ENCODE measurements around the gene LILRA6. TPM values are rescaled to one million over a fixed set of nuclear protein-coding genes. Genes with fewer than 3 reads are reported as not detected.

The LILRA6 gene
- total and polyA plus RNA-seq, 2 of the 13 experiments (the other 11 are each of a cell fraction or from before 2014, with no cell fraction given) = not detected

DNA sequence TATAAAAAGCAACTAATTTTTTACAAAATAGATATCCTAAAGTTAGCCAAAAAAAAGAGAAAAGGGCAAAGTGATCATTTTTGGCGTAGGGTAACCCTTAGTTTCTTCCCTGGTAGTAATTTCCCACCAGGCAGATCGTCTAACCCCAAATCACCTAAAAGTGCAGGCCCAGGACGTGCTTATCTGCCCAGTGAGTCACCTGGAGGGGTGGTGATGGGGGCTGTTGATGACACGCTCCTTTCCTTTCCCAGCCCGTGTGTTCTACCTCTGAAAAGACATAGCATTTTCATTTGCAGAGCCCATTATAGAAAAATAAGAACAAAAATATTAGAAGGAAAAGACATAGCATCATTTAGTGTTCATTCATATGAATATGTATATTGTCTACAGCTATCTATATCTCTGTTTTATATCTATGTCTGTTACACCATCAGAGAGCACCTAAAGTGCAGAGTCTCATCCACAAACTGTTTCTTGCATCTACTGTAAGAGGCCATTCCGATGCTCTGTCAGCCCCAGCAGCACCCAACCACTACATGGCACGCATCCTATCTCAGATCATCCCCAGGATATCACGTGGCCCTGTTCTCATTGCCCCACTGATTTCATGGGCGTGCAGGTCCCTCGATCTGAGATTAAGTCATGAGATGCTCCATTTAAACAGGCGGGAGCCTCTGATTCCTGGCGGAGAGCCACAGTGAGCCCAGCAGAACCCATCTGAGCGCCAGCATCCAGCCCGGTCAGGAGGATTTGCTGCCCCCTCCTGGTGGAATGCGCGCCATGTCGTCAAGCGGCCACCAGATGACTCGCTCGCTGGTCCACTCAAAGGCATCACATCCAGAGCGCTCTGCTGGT is 11.3 kb downstream of the LILRA6 start (continued):
- TF ChIP-seq, protein P1, sequence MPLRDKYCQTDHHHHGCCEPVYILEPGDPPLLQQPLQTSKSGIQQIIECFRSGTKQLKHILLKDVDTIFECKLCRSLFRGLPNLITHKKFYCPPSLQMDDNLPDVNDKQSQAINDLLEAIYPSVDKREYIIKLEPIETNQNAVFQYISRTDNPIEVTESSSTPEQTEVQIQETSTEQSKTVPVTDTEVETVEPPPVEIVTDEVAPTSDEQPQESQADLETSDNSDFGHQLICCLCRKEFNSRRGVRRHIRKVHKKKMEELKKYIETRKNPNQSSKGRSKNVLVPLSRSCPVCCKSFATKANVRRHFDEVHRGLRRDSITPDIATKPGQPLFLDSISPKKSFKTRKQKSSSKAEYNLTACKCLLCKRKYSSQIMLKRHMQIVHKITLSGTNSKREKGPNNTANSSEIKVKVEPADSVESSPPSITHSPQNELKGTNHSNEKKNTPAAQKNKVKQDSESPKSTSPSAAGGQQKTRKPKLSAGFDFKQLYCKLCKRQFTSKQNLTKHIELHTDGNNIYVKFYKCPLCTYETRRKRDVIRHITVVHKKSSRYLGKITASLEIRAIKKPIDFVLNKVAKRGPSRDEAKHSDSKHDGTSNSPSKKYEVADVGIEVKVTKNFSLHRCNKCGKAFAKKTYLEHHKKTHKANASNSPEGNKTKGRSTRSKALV (CRISPR knock-in tag; IDR thresholded peaks at IDR 0.05) = no peak
- TF ChIP-seq ZNF589 (CRISPR knock-in tag; conservative IDR thresholded peaks at IDR 0.05) = no peak
- no peak; the same call in 1 of the 2 replicates for TF ChIP-seq DNMT1 (CRISPR knock-in tag; IDR thresholded peaks at IDR 0.05)
- TF ChIP-seq ZNF761 (CRISPR knock-in tag; conservative IDR thresholded peaks at IDR 0.05) = no peak
- TF ChIP-seq, protein P2, sequence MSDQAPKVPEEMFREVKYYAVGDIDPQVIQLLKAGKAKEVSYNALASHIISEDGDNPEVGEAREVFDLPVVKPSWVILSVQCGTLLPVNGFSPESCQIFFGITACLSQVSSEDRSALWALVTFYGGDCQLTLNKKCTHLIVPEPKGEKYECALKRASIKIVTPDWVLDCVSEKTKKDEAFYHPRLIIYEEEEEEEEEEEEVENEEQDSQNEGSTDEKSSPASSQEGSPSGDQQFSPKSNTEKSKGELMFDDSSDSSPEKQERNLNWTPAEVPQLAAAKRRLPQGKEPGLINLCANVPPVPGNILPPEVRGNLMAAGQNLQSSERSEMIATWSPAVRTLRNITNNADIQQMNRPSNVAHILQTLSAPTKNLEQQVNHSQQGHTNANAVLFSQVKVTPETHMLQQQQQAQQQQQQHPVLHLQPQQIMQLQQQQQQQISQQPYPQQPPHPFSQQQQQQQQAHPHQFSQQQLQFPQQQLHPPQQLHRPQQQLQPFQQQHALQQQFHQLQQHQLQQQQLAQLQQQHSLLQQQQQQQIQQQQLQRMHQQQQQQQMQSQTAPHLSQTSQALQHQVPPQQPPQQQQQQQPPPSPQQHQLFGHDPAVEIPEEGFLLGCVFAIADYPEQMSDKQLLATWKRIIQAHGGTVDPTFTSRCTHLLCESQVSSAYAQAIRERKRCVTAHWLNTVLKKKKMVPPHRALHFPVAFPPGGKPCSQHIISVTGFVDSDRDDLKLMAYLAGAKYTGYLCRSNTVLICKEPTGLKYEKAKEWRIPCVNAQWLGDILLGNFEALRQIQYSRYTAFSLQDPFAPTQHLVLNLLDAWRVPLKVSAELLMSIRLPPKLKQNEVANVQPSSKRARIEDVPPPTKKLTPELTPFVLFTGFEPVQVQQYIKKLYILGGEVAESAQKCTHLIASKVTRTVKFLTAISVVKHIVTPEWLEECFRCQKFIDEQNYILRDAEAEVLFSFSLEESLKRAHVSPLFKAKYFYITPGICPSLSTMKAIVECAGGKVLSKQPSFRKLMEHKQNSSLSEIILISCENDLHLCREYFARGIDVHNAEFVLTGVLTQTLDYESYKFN (CRISPR knock-in tag; conservative IDR thresholded peaks at IDR 0.05) = no peak
- no peak for TF ChIP-seq FOXP1 (IDR thresholded peaks at IDR 0.05)
- no peak for TF ChIP-seq FOXP1 (CRISPR knock-in tag; IDR thresholded peaks at IDR 0.05)
- no peak for TF ChIP-seq ZNF256 (CRISPR knock-in tag; conservative IDR thresholded peaks at IDR 0.05)
- TF ChIP-seq XBP1 (CRISPR knock-in tag; IDR thresholded peaks at IDR 0.05) = no peak
- peak; percentile 71 for TF ChIP-seq PTBP1 (IDR thresholded peaks at IDR 0.05; ENCODE audit: low read depth, low read length, poor library complexity, severe bottlenecking)
- no peak for TF ChIP-seq KDM6A (CRISPR knock-in tag; IDR thresholded peaks at IDR 0.05; ENCODE audit: low read depth)
- TF ChIP-seq ZNF839 (CRISPR knock-in tag; IDR thresholded peaks at IDR 0.05; ENCODE audit: borderline replicate concordance) = no peak
- no peak for TF ChIP-seq ZNF720 (CRISPR knock-in tag; IDR thresholded peaks at IDR 0.05)
- TF ChIP-seq NAIF1 (CRISPR knock-in tag; IDR thresholded peaks at IDR 0.05; ENCODE audit: borderline replicate concordance) = no peak
- TF ChIP-seq, protein P3, sequence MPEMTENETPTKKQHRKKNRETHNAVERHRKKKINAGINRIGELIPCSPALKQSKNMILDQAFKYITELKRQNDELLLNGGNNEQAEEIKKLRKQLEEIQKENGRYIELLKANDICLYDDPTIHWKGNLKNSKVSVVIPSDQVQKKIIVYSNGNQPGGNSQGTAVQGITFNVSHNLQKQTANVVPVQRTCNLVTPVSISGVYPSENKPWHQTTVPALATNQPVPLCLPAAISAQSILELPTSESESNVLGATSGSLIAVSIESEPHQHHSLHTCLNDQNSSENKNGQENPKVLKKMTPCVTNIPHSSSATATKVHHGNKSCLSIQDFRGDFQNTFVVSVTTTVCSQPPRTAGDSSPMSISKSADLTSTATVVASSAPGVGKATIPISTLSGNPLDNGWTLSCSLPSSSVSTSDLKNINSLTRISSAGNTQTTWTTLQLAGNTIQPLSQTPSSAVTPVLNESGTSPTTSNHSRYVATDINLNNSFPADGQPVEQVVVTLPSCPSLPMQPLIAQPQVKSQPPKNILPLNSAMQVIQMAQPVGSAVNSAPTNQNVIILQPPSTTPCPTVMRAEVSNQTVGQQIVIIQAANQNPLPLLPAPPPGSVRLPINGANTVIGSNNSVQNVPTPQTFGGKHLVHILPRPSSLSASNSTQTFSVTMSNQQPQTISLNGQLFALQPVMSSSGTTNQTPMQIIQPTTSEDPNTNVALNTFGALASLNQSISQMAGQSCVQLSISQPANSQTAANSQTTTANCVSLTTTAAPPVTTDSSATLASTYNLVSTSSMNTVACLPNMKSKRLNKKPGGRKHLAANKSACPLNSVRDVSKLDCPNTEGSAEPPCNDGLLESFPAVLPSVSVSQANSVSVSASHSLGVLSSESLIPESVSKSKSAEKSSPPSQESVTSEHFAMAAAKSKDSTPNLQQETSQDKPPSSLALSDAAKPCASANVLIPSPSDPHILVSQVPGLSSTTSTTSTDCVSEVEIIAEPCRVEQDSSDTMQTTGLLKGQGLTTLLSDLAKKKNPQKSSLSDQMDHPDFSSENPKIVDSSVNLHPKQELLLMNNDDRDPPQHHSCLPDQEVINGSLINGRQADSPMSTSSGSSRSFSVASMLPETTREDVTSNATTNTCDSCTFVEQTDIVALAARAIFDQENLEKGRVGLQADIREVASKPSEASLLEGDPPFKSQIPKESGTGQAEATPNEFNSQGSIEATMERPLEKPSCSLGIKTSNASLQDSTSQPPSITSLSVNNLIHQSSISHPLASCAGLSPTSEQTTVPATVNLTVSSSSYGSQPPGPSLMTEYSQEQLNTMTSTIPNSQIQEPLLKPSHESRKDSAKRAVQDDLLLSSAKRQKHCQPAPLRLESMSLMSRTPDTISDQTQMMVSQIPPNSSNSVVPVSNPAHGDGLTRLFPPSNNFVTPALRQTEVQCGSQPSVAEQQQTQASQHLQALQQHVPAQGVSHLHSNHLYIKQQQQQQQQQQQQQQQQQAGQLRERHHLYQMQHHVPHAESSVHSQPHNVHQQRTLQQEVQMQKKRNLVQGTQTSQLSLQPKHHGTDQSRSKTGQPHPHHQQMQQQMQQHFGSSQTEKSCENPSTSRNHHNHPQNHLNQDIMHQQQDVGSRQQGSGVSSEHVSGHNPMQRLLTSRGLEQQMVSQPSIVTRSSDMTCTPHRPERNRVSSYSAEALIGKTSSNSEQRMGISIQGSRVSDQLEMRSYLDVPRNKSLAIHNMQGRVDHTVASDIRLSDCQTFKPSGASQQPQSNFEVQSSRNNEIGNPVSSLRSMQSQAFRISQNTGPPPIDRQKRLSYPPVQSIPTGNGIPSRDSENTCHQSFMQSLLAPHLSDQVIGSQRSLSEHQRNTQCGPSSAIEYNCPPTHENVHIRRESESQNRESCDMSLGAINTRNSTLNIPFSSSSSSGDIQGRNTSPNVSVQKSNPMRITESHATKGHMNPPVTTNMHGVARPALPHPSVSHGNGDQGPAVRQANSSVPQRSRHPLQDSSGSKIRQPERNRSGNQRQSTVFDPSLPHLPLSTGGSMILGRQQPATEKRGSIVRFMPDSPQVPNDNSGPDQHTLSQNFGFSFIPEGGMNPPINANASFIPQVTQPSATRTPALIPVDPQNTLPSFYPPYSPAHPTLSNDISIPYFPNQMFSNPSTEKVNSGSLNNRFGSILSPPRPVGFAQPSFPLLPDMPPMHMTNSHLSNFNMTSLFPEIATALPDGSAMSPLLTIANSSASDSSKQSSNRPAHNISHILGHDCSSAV (CRISPR knock-in tag; IDR thresholded peaks at IDR 0.05; ENCODE audit: borderline replicate concordance) = no peak

All from HepG2 (cell line).